Activated CD4-positive, alpha-beta T cell treated with anti-CD3 and anti-CD28 coated beads for 48 hours (primary cell): ENCODE measurements around the gene CD101.

ENCODE experiments used
- DNase-seq: peaks from one replicate; pipeline ENCODE4 v3.0.0-alpha.2; 2020

CD101 gene

GRCh38 chr1:117020526-117021156, 19.1 kb downstream of the CD101 start:
- no peak for DNase-seq

- no peak for DNase-seq
These were observed 20.6 kb downstream of the CD101 start for GRCh38 chr1:117022114-117022513.

GRCh38 chr1:117025568-117025967, 24.0 kb downstream of the CD101 start:
- no peak for DNase-seq

- no peak for DNase-seq
These were observed 24.8 kb downstream of the CD101 start for GRCh38 chr1:117026361-117026760.

GRCh38 chr1:117029685-117030084, 28.1 kb downstream of the CD101 start:
- DNase-seq: no peak

- DNase-seq: no peak
These were observed 28.8 kb downstream of the CD101 start for GRCh38 chr1:117030271-117030877.

- no peak for DNase-seq
These were observed 30.7 kb downstream of the CD101 start for GRCh38 chr1:117032266-117032665.

- DNase-seq: no peak
These were observed 31.4 kb downstream of the CD101 start for GRCh38 chr1:117032681-117033539.

- DNase-seq: no peak
These were observed 32.2 kb downstream of the CD101 start for GRCh38 chr1:117033772-117034171.

- DNase-seq: no peak
These were observed 33.3 kb downstream of the CD101 start for GRCh38 chr1:117034791-117035290.

GRCh38 chr1:117036018-117036461, 34.5 kb downstream of the CD101 start:
- DNase-seq: no peak

GRCh38 chr1:117037802-117038201, 36.2 kb downstream of the CD101 start:
- no peak for DNase-seq

- DNase-seq: no peak
These were observed 36.7 kb downstream of the CD101 start for GRCh38 chr1:117038236-117038635.

GRCh38 chr1:117044217-117044616, 42.7 kb downstream of the CD101 start:
- DNase-seq: no peak

- no peak for DNase-seq
These were observed 44.1 kb downstream of the CD101 start for GRCh38 chr1:117045644-117046043.

- no peak for DNase-seq
These were observed 45.2 kb downstream of the CD101 start for GRCh38 chr1:117046781-117047180.

GRCh38 chr1:117047271-117047670, 45.7 kb downstream of the CD101 start:
- DNase-seq: no peak

- no peak for DNase-seq
These were observed 48.3 kb downstream of the CD101 start for GRCh38 chr1:117049857-117050256.

- peak; percentile 55 for DNase-seq
These were observed 49.9 kb downstream of the CD101 start for GRCh38 chr1:117051224-117052064.

GRCh38 chr1:117054068-117054467, 52.5 kb downstream of the CD101 start:
- DNase-seq: no peak

- no peak for DNase-seq
These were observed 57.2 kb downstream of the CD101 start for GRCh38 chr1:117058810-117059209.

- peak; percentile 81 for DNase-seq
These were observed 57.7 kb downstream of the CD101 start for GRCh38 chr1:117059334-117059677.
